ENCODE data around the gene PDGFA. TPM values are rescaled to one million over a fixed set of nuclear protein-coding genes. Genes with fewer than 3 reads are reported as not detected.

Gene PDGFA
- polyA plus RNA-seq, 10 donors: 24.6 to 45.9 (median 31.2) TPM

DNA sequence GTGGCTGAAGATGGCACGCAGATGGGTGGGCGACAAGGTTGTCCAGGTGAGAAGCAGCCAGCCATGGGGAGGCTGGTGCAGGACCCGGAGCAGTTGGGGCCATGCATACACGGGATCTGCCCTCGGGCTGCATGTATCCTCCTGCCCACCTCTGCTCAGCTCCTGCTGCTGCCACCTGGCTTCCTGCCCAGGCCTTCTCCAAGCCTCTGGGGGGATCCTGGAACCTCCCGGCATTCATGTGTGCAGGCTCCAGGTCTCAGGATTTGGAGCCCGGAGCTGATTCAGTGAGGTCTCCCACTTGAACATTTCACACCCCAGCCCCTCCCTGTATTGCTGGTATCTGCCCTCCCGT is 27.0 kb downstream of the PDGFA start:
- no peak for DNase-seq

DNA sequence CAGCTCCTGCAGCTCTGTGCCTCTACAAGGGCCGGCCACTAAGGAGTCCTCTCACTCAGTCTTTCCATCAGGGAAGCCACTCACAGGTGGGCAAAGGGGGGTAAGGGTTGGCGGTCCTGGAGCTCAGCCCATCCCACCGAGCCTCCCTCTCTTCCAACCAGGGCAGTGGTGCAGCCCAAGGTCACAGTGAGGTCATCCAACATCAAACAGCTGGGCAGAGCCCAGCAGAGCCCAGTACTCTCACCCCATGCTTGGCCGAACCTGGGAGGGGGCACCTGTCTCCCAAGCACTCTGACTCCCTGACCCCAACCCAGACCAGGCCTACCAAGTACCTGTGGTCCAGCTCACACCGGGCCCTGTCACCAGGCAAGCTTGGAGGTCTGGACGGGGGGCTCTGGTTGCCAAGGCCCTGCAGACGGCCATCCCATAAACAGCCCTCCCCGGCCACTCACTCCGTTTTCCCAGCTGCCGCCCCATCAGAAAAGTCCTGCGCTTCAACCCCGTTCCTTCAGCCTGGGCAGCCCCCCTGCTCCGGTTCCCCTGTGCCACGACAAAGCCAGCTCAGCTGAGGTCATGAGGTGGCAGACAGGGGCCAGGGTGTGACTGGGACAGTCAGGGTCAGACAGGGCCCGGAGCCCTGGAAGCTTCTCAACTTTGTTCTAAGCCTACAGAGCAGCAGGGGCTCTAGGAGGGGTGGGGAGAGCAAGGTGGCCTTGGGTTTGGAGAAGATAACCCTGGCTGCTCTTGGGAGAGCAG is 27.5 kb downstream of the PDGFA start:
- no peak for DNase-seq

DNA sequence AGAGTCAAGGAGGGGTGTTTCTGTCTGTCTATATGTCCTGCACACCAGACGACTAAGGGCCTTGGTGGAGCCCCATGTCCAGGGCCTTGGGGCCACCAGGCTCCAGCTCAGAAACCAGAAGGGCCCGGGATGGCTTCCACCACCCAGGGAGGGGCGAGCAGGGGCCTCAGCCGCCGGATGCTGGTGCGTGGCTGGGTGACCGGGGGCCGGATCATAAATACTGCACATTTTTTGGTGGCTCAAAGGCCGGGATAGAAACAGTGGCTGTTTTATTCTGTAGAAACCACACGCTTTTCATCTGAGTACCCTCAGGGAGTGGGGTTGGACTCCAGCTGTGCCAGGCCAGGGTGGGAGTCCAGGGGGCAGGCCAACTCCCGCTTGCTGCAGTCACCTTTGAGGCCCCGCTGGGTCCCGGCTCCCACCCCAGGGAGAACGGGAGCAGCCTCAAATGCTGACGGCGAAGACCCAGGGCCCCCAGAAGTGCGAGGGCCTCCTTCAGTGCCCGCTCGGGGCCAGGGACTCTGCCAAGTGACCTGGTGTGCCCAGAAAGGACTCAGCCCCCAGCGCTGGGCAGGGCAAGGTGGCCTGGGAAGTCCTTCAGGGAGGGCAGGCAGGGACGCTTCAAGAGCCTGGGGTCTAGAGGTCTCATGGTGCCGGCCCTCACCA is 28.2 kb downstream of the PDGFA start:
- DNase-seq: no peak

DNA sequence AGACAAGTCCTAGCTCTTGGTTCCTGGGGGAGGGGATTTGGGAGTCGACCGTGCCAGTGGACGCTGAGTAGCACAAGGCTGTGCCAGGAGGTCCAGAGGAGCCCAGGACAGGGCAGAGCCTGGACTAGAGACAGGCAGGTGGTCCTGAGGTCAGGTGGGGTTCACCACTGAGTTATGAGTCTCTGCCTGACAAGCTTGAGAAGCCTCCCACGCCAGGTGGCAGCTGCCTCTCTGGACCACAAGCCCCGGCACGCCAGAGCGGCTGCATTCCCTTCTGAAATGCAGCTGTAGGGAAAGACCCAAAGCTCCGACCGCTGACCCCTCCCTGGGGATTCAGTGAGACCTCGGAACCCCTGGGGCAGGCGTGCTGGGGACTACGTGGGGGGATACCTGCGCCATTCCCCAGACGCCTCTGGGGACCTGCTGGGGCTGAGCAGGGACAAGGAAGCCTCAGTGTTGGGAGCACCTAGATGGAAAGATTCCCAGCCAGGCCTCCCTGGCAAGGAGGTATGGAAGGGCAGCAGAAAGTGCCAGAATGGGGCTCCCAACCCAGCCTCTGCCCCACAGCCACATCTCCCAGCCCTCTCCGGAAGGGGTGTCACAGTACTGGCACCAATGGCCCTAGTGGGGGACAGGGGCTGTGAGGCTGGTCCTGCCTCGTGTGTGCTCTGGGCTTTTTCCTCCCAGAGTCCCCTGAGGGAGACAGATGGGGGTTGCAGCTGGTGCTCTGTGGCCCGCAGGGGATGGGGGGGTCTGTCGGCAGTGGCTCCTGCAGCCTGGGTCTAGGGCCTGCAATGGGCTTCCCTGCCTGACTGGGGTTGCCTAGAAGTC is 29.0 kb downstream of the PDGFA start:
- DNase-seq: no peak

DNA sequence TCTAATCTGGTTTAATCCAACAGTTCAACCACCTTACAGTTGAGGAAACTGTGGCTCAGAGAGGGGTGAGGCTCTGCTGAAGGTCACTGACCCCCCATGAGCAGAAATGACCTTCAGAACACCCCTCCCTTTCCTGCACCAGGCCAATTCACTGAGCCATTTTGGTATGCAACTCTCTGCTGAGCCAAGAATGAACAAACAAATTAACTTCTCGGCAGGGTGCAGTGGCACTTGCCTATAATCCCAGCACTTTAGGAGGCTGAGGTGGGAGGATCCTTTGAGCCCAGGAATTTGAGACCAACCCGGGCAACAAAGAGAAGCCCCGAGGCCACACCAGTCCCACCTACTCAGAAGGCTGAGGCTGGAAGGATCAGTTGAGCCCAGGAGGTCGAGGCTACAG is 29.8 kb downstream of the PDGFA start:
- no peak for DNase-seq

DNA sequence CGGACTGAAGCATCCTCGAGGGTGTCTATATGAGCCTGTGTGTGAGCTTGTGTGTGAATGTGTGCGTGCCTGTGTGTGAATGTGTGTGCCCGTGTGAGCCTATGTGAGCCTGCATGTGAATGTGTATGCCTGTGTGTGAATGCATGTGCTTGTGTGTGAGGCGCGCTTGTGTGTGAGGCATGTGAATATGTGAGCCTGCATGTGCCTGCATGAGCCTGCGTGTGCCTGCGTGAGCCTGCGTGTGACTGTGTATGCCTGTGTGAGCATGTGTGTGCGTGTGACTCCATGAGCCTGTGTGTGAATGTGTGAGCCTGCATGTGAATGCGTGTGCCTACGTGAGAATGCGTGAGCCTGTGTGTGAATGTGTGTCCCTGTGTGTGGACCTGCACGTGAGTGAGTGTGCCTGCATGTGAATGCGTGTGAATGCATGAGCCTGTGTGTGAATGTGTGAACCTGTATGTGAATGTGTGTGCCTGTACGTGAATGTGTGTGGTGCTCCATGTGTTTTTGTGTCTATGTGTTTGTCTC is 33.4 kb downstream of the PDGFA start:
- DNase-seq: no peak

DNA sequence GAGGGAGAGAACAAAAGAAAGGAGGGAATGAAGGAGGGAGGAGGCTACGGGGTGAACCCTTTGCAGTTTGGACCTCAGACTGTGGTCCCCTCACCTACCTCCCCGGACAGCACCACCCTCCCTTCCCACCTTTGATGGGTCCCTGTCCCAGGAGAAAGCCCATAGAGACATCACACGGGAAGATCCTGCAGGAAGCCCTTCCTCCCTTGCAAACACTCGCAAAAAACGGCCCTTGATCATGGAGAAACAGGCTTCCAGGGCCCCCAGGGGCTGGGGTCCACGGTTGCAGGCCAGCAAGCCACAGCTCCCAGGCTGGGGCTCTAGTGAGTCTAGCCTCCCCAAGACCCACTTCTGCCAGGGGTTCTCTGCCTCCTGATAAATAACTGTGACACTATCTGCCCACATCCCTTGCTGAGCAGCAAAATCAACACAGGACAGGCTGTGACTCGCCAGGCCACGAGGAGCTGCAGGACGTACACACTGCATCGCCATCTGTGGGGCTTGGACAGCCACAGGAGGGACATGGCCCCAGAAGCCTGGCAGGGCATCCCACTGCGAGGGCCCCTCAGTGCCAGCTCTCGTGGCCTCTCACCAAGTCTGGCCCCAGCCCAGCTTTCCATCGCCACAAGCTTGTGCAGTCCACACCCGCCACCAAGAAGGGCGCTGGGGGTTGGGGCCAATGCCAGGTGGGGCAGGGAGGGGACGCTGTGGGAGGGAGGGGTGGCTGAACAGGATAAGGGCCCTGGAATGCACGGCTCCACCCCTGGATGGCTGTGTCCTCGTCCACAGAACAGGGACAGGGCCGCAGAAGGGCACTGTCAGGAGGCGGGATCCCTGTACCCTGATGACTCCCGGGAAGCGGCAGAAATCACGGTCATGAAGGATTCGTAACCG is 34.2 kb downstream of the PDGFA start:
- no peak for DNase-seq

DNA sequence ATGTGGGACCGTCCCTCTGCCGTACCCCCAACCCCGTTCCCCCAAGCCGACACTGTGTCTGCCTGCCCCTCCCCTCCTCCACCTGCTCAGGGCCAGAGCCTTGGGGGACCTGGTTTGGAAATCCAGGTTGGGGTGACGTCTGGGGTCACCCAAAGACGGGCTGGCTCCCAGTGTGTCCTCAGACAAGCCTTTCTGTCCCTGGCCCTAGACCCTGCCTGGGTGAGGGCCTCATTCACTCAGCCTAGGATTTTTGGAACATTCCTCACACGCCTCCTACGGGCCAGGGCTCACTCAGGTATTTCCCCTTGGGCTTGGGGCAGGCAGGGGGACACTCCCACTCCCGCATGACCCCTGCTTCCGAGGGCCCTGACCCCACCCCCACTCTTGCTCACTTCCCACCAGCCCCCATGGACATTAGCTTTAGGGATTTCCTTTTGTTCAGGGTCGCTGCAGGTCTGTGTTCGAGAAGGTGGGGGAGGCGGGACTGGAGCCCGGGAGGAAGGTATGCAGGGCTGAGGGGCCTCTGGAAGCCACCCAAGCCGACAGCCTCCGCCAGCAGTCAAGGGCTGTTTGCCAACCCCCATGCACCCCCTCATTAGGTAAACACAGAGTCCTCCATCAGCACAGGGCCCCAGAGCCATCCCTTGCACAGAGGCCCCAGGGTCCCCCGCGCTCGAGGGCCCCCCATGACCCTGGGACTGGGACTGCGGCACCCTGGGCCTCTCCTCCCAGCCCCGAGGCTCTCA is 35.1 kb downstream of the PDGFA start:
- no peak for DNase-seq

DNA sequence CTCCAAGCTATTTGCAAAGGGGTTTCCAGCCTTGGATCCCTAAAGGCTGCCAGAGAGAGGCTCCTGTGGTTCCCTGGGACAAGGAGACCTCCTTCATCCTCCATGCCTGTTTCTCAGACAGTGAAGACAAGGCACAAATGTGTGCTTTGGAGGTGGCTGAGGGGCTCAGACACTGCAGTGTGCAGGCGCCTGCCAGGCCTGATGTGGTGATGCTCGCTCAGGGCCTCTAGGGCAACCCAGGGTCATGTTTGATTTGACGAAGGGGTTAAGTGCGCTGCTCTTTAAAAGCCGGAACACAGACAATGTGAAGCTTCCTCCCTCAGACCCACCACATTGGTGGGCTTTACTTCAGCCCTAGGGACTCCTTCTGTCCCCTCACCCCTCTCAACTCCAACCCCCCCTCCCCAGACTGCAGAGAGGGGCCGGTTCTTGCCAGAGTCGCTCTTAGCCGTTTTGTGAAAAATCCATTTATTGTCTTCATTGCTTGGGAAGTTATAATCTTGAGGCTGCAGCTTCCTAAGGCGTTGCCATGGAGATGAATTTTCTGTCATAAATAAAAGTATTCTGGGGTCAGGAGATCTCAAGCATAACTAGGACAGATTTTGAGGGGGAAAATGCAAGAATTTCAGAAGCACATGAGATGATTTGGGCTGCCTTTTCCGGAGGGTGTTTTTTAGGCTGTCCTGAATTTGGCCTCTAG is 35.8 kb downstream of the PDGFA start:
- DNase-seq: no peak

DNA sequence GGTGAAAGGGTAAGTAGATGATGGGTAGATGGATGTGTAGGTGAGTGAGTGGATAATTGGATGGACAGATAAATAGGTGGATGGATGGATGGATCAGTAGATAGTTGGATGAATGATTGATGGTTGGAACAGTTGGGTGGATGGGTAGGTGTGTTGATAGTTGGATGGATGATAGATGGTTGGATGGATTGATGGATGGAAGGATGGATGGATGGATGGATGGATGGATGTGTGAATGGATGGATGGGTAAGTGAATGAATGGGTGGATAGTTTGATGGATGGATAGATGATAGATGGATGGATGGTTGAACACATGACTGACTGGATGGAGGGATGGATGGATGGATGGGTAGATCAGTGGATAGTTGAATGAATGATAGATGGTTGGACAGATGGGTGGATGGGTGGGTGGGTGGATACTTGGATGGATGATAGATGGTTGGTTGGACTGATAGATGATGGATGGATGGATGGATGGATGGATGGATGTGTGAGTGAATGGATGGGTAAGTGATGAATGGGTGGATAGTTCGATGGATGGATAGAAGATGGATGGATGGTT is 37.0 kb downstream of the PDGFA start:
- no peak for DNase-seq

DNA sequence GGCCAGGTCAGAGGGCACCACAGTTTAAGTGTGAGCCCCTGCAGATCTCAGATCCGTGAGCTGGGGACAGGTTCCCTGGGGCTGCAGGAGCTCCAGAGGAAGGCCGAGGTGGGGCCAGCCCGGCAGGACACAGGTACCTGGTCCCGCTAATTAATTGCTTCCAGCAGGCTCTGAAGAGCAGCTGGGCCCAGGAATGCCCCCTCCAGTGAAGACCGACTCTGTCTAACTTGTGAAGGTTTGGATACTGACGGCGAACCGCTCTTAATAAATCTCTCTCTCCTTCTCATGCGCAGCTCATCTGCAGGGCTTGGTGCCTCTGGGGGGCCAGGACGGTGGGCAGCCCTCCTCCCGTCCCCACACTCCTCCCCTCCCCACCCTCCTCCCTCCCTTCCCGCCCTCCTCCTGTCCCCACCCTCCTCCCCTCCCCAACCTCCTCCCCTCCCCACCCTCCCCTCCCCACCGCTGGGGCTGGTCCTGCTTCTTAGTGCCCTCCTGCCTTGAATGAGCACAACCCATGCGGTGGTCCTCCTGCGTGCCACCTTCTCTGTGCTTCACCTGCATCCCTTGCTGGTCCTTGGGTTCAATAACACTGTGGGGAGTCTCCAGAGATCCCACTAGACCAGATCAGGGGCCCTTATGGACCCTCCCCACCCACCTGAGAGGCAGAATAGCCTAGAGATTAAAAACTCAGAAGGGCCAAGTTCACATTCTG is 38.3 kb downstream of the PDGFA start:
- no peak for DNase-seq

DNA sequence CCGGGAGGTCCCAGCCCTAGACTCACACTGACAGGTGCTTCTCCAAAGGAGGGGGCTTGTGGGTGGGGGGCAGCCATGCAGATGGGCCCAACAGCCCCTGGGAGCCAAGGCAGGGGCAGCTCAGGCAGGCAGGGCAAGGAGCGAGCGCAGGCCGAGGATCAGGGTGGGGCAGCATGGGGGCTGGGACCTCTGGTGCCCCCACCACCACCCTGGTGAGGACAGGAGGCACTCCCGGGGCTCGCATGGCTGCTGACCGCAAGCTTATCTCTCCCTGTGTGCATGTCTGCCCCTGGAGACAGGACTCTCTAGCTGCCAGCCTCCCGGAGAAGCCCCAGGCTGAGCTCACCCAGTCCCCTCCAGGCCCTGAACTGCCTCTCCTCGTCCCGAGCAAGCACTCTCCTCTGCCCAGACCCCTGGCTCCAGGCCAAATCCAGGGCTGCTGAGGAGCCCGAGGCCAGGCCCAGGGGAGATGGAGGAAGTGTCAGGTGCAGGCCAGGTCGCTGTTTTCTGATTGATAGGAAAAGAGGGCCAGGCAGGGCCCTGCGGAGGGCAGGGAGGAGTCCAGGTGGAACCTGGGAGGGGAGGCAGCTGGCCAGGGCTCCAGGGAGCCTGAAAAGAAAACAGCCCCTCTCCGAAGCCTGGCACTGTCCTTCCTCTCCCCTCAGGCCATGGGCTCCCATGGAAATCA is 39.0 kb downstream of the PDGFA start:
- no peak for DNase-seq

DNA sequence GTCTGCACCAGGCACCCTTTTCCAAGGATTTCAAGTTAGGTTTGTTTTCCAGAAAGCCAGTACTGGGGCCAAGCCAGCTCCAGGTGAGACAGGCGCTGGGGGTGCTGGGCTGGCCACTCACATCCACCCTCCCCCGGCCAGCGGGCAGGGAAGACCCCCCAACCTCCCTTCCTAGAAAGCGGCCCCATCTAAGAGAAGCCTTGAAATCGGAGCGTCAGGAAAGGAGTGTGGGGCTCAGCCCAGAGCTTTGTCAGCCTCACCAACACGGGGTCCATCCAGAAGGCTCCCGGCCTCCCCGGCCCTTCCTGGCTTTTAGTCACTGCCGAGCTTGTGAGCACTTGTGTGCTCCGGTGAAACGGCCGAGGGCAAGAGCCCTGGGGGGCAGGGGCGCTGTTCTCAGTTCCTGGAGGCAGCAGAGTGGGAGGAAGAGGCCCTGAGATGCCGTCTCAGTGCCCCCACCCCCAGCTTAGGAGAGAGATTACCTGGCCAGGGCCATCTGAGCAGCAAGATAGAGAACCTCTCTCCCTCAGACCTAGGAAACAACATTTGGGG is 39.6 kb downstream of the PDGFA start:
- no peak for DNase-seq

DNA sequence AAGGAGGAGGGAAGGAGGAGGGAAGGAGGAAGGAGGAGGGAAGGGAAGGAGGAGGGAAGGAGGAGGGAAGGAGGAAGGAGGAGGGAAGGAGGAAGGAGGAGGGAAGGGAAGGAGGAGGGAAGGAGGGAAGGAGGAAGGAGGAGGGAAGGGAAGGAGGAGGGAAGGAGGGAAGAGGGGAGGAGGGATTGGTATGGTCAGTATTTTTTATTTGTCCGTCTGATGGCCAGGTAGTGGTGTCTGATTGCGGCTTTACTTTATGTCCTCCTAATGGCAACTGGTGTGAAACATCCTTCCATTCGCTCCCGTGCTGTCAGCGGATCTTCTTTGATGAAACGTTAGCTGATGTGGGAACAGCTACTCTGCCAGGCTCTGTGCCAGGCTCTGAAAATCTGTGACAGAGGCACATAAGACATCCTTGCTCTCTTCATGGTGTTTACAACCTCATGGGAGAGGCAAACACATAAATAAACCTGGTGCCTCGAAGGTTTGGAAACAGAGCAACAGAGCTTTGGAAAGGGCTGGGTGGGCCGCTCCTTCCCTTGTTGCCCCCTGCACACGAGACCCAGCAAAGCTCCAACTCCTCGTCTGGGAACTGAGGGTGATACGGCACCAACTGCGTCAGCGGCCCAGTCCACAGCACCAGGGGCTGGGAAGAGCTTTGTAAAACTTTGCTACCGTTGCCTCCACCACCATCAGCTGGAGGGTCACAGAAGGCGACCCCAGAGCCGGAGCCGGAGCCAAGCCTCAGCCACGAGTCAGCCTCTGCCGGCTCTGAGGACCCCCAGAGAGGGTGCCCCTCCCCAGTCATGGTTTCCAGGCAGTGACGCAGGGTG is 40.3 kb downstream of the PDGFA start:
- DNase-seq: no peak

DNA sequence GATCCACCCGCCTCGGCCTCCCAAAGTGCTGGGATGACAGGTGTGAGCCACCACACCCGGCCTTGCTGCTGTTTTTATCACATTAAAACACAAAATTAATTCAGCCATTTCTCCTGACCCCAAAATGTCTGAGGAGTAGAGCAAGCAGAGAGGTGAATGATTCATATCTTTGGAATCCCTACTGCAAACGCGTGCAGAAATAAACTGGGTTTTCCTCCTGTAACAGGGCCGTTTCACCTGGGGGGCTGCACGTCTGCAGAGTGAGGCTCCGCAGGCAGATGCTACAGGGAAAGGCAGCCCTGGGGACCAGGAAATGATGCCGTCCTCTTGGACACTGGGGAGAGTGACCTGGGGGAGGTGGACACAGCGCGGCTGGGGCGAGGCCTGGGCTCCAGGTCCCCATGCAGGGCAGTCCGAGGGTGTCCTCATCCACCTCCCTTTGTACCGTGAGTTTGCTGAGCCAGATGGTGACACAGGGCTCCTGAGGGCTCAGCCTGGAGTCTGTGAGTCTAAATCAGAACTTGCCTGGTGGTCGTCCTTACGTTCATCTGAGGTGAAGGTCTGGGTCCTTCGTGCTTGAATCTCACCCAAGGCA is 41.9 kb downstream of the PDGFA start:
- DNase-seq: no peak

DNA sequence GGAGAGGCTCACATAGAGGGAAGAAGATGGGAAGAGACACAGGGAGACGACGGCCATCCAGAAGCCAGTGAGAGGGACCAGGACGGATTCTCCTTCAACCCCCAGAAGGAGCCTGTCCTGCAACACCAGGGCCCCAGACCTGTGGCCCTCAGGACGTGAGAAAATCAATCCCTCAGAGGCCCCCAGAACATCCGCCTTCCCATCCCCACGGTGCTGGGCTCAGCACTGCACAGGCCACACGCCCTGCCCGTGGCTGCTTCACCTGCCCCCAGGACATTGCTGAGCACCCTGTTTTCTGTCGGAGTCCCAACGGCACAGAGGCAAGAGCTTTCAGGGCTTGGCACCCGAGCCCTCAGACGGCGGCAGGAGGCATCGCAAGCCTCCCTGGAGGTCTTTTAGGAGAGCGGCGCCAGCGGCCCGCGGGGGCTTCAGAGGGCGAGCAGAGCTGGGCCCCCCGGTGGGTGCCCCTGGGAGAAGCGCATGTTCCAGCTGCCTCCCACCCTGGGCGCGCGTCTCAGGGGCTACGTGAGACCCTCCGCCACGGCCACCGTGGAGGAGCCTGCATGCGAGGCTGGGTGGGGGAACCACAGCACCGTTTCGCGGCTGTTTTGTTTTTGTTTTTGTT is 42.8 kb downstream of the PDGFA start:
- no peak for DNase-seq
